ENCODE results near the gene ANP32B. TPM values are rescaled to one million over a fixed set of nuclear protein-coding genes. Genes with fewer than 3 reads are reported as not detected.

Gene ANP32B
- total RNA-seq, 4 donors from 2014 or later: 8.2 to 24.5 (median 17.8) TPM

- no peaks in the 10 kb centered on the region for H3K36me3 ChIP-seq
- no peak overlapping the region for H3K4me3 ChIP-seq
- no peaks in the 10 kb centered on the region for H3K27me3 ChIP-seq
- no peak overlapping the region for H3K27ac ChIP-seq
- TF ChIP-seq CTCF (IDR thresholded peaks at IDR 0.05 in 4 of 5, conservative IDR thresholded peaks at IDR 0.05 in 1 of 5): no peak
- no peak for TF ChIP-seq POLR2A (IDR thresholded peaks at IDR 0.05)
- DNase-seq (no peak), ATAC-seq (no peak)
- intact Hi-C loops (cut with DNase I; ENCODE audit: low total_unique reads): loop anchor here (10.0 kb wide), 1 partner anchor 344 kb away; the partner anchor contains the start of gene XPA
- in situ Hi-C loops (cut with MboI; ENCODE audit: low sequenced_read_pairs in 4 of 4): loop anchor here (10.0 to 25.0 kb wide), 4 partner anchors 54 to 127 kb away; partner anchors contain the start of genes ANP32B (in 3 of the 4) and TRMO (in 2 of the 4)
- no peaks in the 10 kb centered on the region for H3K9me3 ChIP-seq
- peaks cover 36 to 39% of the 10 kb centered on the region in 2 donors for H3K4me1 ChIP-seq
Measured at GRCh38 chr9:98038958-98039357, 55.8 kb downstream of the ANP32B start.

DNA sequence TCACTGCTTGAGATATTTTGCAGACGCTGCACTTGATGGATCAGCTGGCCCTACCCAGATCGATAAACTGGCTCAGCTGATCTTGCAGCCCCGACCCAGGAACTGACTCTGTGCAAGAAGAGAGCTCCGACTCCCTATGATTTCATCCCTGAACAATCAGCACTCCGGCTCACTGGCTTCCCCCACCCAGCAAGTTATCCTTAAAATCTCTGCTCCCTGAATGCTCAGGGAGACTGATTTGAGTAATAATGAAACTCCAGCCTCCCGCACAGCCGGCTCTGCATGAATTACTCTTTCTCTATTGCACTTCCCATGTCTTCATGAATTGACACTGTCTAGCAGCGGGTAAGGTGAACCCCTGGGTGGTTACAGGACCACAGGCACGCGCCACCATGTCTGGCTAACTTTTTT lies 56.5 kb downstream of the ANP32B start:
- in situ Hi-C loops (cut with MboI; ENCODE audit: low sequenced_read_pairs in 4 of 4): loop anchor here (10.0 to 25.0 kb wide), 4 partner anchors 55 to 127 kb away; partner anchors contain the start of genes ANP32B (in 3 of the 4) and TRMO (in 2 of the 4)
- DNase-seq (no peak), ATAC-seq (no peak)
- no peaks in the 10 kb centered on the region for H3K9me3 ChIP-seq
- H3K27me3 ChIP-seq: no peaks in the 10 kb centered on the region
- no peak for TF ChIP-seq CTCF (IDR thresholded peaks at IDR 0.05 in 4 of 5, conservative IDR thresholded peaks at IDR 0.05 in 1 of 5)
- TF ChIP-seq POLR2A (IDR thresholded peaks at IDR 0.05): no peak
- no peak overlapping the region for H3K27ac ChIP-seq
- H3K4me1 ChIP-seq: peaks cover 34 to 36% of the 10 kb centered on the region in 2 donors
- intact Hi-C loops (cut with DNase I; ENCODE audit: low total_unique reads): loop anchor here (10.0 kb wide), 1 partner anchor 345 kb away; the partner anchor contains the start of gene XPA
- no peaks in the 10 kb centered on the region for H3K36me3 ChIP-seq
- no peak overlapping the region for H3K4me3 ChIP-seq

DNA sequence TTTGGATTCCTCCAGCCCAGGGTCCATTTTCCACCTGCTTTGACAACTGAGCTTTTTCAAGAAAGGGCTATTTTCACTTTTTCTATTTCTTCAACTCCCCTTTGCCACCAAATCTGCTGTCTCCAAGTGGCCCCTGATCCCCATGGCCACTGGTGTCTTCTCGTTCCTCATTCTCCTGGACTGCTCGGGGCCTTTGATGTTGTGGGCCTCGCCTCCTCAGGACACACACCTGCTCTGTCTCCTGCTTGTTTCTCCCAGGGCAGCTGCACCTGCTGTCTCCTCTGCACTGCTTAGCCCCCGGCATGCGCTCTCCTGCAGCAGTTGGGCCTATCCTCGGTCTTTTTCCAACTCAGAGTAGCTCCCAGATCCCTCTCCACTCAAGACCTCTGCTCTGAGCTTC lies 57.1 kb downstream of the ANP32B start:
- Histone ChIP-seq H3K27ac (no peak overlapping the region), H3K27me3 (no peaks in the 10 kb centered on the region), H3K9me3 (no peaks in the 10 kb centered on the region), H3K36me3 (no peaks in the 10 kb centered on the region), H3K4me3 (no peak overlapping the region), H3K4me1 (peaks cover 28 to 30% of the 10 kb centered on the region in 2 donors)
- DNase-seq (no peak), ATAC-seq (no peak)
- intact Hi-C loops (cut with DNase I; ENCODE audit: low total_unique reads): no loop called here
- in situ Hi-C loops (cut with MboI; ENCODE audit: low sequenced_read_pairs in 4 of 4): loop anchor here in 1 of 4 donors (25.0 kb wide), 1 partner anchor 128 kb away; the partner anchor contains the start of gene TRMO
- TF ChIP-seq POLR2A (IDR thresholded peaks at IDR 0.05): no peak
- TF ChIP-seq CTCF (IDR thresholded peaks at IDR 0.05 in 4 of 5, conservative IDR thresholded peaks at IDR 0.05 in 1 of 5): no peak

- DNase-seq (no peak), ATAC-seq (no peak)
- Histone ChIP-seq H3K4me1 (no peaks in the 10 kb centered on the region), H3K4me3 (no peak overlapping the region), H3K27me3 (no peaks in the 10 kb centered on the region), H3K9me3 (no peaks in the 10 kb centered on the region), H3K27ac (no peak overlapping the region), H3K36me3 (no peaks in the 10 kb centered on the region)
- in situ Hi-C loops (cut with MboI; ENCODE audit: low sequenced_read_pairs in 4 of 4): loop anchor here in 1 of 4 donors (25.0 kb wide), 1 partner anchor 132 kb away; the partner anchor contains the start of gene TRMO
- intact Hi-C loops (cut with DNase I; ENCODE audit: low total_unique reads): no loop called here
- TF ChIP-seq POLR2A (IDR thresholded peaks at IDR 0.05) (no peak), CTCF (IDR thresholded peaks at IDR 0.05 in 4 of 5, conservative IDR thresholded peaks at IDR 0.05 in 1 of 5) (no peak)
Measured at GRCh38 chr9:98043915-98044314, 60.8 kb downstream of the ANP32B start.

All from gastrocnemius medialis (tissue), 4 donors.